T-helper 2 cell treated with Interferon-gamma antibody and Interleukin-4, amounts not matched to agents 5 μg/mL and 100 μg/mL, for 36 hours (primary cell): ENCODE measurements around the gene TNIP2.

Source experiments
- DNase-seq: peaks from one replicate; pipeline ENCODE4 v3.0.0; 2021; ENCODE audit warnings: low spot score
- H3K27ac Mint-ChIP-seq: one replicate; pipeline ENCODE4 v1.8.0; 2021; ENCODE audit warnings: mild to moderate bottlenecking, mixed read lengths
- H3K27me3 Mint-ChIP-seq: one replicate; pipeline ENCODE4 v1.8.0; 2021; ENCODE audit warnings: low read depth, mixed read lengths
- H3K36me3 Mint-ChIP-seq: one replicate; pipeline ENCODE4 v1.8.0; 2021; ENCODE audit warnings: low read depth, mixed read lengths
- H3K4me1 Mint-ChIP-seq: one replicate; pipeline ENCODE4 v1.8.0; 2021; ENCODE audit warnings: low read depth, mixed read lengths
- H3K4me3 Mint-ChIP-seq: one replicate; pipeline ENCODE4 v1.8.0; 2022; ENCODE audit warnings: mild to moderate bottlenecking, moderate library complexity, mixed read lengths
- H3K9me3 Mint-ChIP-seq: one replicate; pipeline ENCODE4 v1.8.0; 2021; ENCODE audit warnings: mixed read lengths

The TNIP2 gene

DNA sequence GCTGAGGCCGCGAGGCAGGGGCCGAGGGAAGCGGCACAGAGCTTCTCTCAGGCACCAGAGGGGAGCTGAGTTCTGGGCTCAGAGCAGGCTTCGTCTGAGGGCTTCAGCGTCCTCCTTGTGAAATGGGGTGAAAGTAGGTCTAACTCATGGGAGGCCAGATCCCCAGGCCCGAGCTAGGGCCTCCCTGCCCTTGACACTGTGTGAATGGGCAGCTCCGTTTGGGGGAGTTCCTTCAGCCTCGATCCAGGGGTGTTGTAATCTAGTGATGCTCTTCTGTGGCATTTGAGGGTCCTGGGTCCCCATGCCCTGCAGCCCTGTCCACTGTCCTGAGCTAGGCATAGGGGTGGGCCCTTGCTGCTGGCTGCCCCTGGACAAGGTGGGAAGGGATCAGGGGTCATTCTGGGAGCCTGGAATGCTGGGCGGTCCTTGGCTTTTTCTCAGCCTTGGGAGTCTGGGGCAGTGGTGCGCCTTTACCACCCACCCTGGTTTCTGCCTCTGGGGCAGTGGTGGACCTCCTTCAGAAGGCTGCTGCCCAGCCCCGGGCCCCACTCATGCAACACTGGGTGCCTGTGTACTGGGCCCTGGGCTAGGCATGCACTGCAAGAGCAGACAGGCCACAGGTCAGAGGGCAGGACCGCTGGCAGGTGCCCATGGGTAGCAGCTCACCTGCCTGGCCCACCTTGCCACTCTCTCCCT is 40.9 kb upstream of the TNIP2 start:
- Mint-ChIP-seq H3K27ac (peak overlapping the region; percentile 92), H3K36me3 (peaks cover 2% of the 10 kb centered on the region), H3K27me3 (no peaks in the 10 kb centered on the region), H3K4me3 (no peak overlapping the region), H3K4me1 (peaks cover 37% of the 10 kb centered on the region), H3K9me3 (no peaks in the 10 kb centered on the region)
- DNase-seq: no peak

DNA sequence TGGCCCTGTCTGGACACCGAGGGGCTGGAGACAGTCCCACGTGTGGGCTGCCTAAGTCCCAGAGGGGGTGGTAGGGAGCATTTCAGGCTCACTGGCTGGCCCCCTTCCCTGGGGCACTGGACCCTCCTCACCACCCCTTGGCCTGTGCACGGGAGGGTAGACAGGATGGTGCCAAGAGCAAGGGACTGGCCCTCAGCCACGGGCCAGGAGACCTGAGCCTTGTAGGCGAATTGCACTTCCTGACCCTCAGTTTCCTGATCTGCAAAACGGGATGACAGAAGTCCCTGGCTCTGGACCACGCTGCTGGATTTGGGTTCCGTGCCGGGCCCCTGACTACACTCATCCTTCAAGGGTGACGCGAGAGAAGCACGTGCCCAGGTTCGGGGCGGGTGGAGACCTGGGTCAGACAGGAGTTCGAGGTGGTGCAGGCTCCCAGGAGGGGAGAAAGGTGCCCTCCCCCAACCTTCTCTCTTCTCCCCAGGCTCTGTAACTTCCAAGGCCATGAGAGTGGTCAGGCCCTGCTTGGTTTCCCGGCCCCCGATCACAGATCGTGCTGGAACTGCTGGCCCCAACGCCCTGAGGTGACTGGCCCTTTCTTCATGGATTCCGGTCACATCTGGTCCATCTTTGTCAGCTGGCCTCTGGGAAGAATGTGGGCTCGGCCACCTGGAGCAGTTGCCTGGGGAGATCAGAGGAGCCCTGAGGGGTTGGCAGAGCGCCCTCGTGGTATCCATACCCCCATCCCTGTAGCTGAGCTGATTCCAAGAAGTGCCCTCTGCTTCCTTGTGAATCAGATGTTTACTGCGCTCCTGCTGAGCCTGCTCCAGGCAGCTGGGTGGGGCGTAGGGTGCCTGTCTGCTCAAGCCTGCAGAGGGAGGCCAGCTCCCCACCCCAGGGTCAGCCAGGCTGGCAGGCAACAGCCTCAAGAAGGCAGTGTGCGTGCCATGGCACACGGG is 40.0 kb upstream of the TNIP2 start:
- DNase-seq: no peak
- H3K27ac Mint-ChIP-seq: no peak overlapping the region
- H3K4me1 Mint-ChIP-seq: peaks cover 32% of the 10 kb centered on the region
- H3K36me3 Mint-ChIP-seq: peaks cover 2% of the 10 kb centered on the region
- no peak overlapping the region for H3K4me3 Mint-ChIP-seq
- no peaks in the 10 kb centered on the region for H3K27me3 Mint-ChIP-seq
- no peaks in the 10 kb centered on the region for H3K9me3 Mint-ChIP-seq

DNA sequence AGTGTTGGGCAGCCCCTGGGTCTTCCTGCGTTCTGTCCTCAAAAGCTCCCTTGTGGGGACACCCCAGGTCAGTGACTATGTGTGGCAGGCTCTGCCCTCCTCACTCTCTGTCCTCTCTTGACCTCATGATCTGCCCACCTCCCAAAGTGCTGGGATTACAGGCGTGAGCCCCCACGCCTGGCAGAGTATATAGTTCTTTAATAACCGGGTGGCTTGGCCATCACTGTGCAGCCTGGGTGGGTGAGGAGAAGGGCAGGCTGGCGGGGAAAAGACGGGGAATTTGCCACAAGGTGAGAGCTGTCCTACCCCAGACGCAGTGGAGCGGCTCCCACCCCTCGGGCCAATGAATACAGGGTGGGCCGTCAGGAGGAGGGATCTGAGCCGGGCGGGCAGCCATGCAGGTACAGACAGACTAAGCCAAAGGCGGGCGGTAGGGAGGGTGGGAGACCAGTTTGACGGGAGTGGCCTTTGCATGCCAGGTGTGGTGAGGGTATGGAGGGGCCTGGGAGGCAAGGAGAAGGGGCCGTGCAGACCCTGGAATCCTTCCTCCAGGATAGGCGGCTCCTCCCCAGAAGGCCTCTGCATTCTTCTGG is 39.3 kb upstream of the TNIP2 start:
- H3K36me3 Mint-ChIP-seq: peaks cover 2% of the 10 kb centered on the region
- no peak overlapping the region for H3K27ac Mint-ChIP-seq
- no peaks in the 10 kb centered on the region for H3K9me3 Mint-ChIP-seq
- no peak overlapping the region for H3K4me3 Mint-ChIP-seq
- DNase-seq: no peak
- peaks cover 28% of the 10 kb centered on the region for H3K4me1 Mint-ChIP-seq
- H3K27me3 Mint-ChIP-seq: no peaks in the 10 kb centered on the region

DNA sequence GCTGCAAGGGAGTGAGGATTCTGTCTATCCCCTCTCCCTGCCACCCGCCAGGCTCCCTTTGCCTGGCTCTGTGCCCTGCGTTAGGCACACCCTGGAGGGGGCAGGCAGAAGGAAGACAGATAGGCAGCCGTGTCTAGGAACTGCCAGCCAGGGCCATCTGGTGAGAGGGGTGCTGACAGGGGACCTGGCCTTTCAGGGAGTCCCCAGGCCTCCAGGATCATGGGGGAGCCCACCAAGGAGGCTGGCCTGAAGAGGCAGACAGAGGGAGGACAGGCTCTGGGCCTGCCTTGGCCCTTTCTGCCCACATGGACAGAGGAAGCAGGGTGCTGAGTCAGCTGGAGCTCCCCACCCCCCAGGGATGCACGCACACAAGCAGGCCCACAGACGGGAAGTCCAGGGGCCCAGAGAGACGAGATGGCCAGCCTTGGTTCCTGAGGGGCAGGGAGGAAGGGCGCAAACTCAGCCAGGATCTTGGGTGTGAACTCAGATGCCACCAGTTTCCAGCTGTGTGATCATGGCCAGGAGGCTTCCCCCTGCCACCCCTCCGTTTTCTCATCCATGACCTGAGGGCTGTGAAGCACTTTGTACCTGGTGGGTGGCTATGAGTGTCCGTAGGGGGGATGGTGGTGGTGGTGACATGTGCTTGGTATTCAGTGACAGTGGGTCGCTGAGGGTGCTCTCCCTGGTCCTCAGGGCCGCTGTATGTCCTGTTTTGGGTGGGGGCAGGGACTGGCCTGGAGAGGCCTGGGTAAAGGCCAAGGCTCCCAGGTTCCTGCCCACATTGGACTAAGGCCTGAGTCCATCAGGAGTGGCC is 38.6 kb upstream of the TNIP2 start:
- H3K4me3 Mint-ChIP-seq: peak overlapping the region; percentile 79
- H3K36me3 Mint-ChIP-seq: peaks cover 2% of the 10 kb centered on the region
- no peaks in the 10 kb centered on the region for H3K9me3 Mint-ChIP-seq
- H3K27me3 Mint-ChIP-seq: no peaks in the 10 kb centered on the region
- no peak for DNase-seq
- no peak overlapping the region for H3K27ac Mint-ChIP-seq
- H3K4me1 Mint-ChIP-seq: peaks cover 26% of the 10 kb centered on the region

DNA sequence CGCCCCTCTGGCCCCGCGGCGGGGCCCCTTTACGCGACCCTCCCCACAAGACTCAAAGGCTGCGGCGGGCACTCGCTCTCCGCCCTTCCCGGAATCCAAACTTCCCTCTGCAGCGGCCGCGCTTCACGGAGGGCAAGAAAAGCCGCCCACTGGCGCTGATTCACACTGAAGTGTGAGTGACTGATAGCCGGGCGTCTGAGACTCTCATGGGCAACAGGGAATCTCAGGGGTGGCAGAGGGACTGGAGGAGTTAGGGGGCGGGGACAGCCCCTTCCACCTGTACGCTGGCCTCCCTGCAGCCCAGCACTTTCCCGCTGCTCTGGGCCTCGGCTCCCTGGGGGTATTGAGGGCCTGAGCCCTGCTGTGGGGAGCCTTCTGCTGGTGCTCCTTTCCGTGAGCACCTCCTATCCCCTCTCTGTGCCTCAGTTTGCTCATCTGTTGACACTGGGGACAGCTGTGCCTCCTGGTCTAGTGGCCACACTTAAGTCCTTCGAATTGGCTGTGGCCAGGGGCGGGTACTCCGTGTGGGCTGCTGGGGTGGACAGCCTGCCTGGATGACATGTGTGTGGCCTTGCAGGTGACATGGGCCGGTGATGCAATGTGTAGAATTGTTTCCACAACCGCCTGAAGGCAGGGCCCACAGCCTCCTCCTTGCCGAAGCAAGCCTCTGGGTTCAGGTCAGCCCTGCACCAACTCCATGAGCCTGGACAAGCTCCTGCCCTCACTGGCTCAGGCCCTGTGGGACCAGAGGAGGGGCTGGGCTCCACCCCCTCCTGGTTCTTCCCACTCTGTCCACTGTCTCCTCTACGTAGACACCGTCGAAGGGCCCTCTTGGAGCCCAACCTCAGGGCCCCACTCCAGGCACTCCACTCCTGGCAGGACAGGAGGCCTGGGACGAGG is 37.7 kb upstream of the TNIP2 start:
- H3K4me1 Mint-ChIP-seq: peaks cover 22% of the 10 kb centered on the region
- no peak overlapping the region for H3K27ac Mint-ChIP-seq
- peak; percentile 42 for DNase-seq
- peak overlapping the region; percentile 79 for H3K4me3 Mint-ChIP-seq
- no peaks in the 10 kb centered on the region for H3K36me3 Mint-ChIP-seq
- no peaks in the 10 kb centered on the region for H3K27me3 Mint-ChIP-seq
- no peaks in the 10 kb centered on the region for H3K9me3 Mint-ChIP-seq

DNA sequence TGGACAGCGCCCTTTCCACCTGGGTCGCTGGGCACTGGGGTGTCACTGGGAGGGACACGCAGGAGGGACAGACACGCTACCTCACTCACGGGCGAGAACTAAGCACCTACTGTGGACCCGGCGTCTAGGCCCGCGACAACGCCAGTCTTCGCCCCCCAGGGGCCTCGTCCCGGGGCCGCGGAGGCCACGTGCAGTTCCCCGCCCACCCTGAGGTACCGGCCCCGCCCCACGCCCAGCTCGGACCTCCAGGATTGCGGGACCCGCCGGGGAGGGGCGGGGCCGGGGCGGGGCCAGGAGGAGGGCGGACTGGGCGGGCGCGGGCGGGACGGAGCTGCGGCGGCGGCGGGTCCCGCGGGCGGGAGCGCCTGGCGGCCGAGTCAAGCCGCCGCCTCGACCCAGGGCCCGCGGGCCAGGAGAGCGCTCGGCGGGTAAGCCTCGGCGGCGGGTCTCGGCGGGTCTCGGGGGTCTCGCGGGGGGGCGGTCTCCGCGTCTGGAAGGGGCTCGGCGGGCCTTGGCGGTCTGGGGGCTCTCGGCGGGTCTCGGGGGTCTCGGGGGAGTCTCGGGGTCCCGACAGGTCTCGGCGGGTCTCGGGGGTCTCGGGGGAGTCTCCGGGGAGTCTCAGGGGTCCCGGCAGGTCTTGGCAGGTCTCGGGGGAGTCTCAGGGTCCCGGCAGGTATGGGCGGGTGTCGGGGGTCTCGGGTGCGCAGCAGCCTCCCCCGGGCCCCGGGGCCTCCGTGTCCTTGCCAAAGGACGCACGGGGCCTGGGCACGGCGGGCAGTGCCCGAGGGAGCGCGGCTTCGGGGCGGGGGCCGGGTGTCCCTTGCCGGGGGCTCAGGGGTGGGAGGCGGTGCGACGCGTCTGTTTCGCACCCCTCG is 36.8 kb upstream of the TNIP2 start, which contains the start of gene SH3BP2:
TSS of gene SH3BP2 (plus strand) at position 375 of the 875 bp plus-strand sequence. CDS start 27,533 bp downstream, outside the sequence.
- Mint-ChIP-seq H3K36me3 (no peaks in the 10 kb centered on the region), H3K4me1 (peaks cover 16% of the 10 kb centered on the region), H3K9me3 (no peaks in the 10 kb centered on the region), H3K27me3 (no peaks in the 10 kb centered on the region), H3K4me3 (peak within 1 kb of the TSS; percentile 79), H3K27ac (peak within 1 kb of the TSS; percentile 15)
- DNase-seq: peak; percentile 54

DNA sequence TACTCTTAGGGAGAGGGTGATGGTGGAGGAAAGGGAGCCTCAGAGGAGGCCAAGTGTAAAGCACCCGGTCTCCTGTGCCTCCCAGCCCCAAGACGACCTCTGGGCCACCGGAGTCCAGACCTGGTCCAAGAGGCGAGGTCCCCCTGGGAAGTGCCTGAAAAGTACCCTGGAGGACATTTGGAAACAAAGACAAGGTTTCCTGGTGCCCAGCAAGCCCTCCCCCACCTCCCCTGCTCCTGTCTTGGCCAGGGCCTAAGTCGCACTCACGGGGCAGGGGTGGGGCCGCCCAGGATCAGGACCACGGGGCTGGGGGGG is 36.2 kb upstream of the TNIP2 start:
- DNase-seq: no peak
- Mint-ChIP-seq H3K4me1 (peaks cover 15% of the 10 kb centered on the region), H3K4me3 (peak overlapping the region; percentile 34), H3K9me3 (no peaks in the 10 kb centered on the region), H3K27me3 (no peaks in the 10 kb centered on the region), H3K36me3 (no peaks in the 10 kb centered on the region), H3K27ac (no peak overlapping the region)

DNA sequence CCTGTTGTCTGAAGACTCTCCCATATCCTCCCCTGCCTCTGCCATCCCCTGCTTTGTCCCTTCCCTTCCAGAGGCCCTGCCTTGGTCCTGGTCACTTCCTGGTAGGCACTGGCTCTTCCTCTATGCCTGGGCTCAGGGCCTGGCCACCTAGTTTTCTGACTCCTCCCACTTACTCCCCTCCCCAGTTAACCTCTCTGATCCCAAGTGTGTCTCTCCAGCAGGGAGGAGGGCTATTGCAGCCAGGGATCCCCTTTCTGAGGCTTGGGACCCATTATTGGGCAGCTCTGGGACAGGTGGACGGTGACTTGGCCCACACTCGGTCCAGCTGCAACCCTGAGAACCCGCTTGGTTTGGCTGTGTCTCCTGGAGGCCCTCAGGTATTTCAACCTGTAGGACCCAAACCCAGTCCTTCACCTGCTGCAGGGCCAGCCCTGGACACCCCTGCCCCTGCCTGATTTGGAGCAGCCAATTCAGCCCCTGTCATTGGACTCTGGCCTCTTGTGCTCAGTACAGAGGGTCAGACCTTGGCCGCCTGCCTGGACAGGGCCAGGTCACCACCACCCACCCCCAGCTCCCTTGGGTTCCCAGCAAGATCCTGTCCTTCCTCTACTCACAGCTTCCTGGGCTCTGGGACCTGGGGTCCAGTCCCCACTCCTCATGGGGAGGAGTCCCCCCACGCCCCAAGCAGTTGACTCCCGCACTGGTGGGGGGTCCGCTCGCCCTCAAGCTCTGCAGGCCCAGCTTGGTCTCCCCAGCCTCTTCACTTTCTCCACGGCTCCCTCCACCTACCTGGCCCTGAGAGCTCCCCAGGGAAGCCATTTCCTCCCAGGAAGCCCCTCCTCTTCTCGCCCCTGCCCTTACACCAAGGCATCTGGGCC is 35.6 kb upstream of the TNIP2 start:
- Mint-ChIP-seq H3K27ac (peak overlapping the region; percentile 26), H3K27me3 (no peaks in the 10 kb centered on the region), H3K36me3 (no peaks in the 10 kb centered on the region), H3K4me1 (peaks cover 17% of the 10 kb centered on the region), H3K4me3 (no peak overlapping the region), H3K9me3 (no peaks in the 10 kb centered on the region)
- no peak for DNase-seq

DNA sequence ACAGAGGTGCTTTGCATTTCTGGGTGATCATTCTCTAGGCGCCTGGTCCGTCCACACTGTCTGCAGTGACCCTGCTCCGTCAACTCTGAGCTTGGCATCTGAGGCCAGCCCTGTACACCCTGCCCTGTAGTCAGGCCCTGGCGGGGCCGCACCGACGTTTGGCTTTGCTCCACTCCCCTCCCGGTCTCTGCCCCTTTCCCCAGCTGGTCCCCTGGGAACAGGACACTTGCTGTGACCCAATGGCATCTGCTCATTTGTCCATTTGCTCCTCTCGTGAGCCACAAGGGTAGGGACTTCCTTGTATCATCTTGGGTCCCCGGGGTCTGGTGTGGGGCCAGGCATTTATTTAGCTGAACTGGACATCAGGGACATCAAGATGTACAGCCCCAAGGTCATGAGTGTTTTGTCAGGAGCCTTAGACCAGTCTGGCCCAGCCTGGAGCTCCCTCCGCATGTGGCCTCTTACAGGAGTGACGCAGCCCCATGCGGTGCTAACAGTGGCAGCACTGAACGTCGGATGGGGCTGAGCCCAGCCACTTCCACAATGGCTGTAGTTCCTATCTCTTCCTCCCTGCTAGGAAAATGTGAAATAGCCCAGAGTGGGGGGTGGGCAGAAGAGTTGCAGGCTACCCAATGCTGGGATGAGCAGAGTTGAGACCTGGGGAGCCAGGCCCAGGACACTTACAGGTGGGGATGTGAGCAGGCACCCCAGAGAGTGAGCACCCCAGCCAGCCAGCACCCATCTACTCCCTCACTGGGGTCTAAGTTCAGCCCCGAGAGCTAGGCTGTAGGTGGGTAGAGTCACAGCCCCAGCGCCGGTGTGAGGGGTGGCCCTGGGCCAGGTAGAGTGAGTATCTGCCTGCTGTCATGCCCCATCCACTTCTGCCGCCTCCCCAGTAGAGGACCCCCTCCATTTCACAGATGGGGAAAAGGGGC is 34.7 kb upstream of the TNIP2 start:
- peaks cover 22% of the 10 kb centered on the region for H3K4me1 Mint-ChIP-seq
- H3K27me3 Mint-ChIP-seq: no peaks in the 10 kb centered on the region
- H3K36me3 Mint-ChIP-seq: no peaks in the 10 kb centered on the region
- no peaks in the 10 kb centered on the region for H3K9me3 Mint-ChIP-seq
- DNase-seq: no peak
- no peak overlapping the region for H3K27ac Mint-ChIP-seq
- H3K4me3 Mint-ChIP-seq: no peak overlapping the region

DNA sequence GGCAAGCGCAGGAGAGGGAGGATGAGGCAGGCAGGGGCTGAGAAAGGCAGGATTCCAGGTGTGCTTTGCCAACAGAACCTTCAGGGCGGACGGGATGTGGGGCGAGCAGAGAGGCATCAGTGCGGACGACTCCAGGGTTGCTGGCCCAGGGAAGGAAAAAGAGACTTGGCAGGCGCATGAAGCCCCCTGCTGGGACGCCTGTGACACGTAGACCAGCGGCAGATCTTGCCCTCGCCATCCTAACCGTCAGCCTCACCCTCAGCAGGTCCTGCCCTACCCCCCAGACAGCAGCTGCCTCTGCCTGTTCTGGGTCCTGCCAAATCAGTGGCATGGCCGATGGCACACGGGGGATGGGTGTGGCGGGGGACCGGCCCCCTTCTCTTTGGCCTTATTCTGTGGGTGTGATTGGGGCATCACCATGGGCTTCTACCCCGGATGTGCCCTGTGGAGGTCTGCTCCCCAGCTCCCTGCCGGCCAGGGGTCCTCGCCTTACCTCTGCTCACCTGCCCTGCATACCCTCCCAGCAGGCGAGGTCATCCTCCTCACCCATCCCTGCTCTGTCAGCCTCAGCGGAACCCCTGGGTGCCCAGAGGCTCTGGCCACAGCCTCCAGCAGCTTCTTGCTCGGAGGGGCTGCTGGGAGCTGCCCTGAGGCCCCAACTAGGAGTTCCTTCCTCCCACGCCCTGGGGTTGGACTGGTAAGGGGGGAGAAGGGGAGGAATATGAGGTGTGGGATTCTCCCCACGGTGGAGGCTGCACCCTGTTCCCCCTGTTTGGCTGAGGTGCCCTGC is 33.9 kb upstream of the TNIP2 start:
- H3K27me3 Mint-ChIP-seq: no peaks in the 10 kb centered on the region
- H3K4me1 Mint-ChIP-seq: peaks cover 25% of the 10 kb centered on the region
- no peaks in the 10 kb centered on the region for H3K9me3 Mint-ChIP-seq
- no peaks in the 10 kb centered on the region for H3K36me3 Mint-ChIP-seq
- no peak overlapping the region for H3K4me3 Mint-ChIP-seq
- peak overlapping the region; percentile 31 for H3K27ac Mint-ChIP-seq
- no peak for DNase-seq
